Neural cell (in vitro differentiated cells): Measurements from ENCODE around the gene HIPK2. TPM values are rescaled to one million over a fixed set of nuclear protein-coding genes. Genes with fewer than 3 reads are reported as not detected.

Source experiments
- H2AFZ ChIP-seq: fragments of 200-600, 300-800 bp; sonication (generic), shearing (Covaris generic); 2 replicates; pipeline ENCODE4 v1.6.0; 2014; ENCODE audit warnings: low read depth, mild to moderate bottlenecking, antibody characterized with exemption, low read length, moderate library complexity
- H3F3A ChIP-seq: fragments of 200-600 bp; shearing (Covaris generic); 2 replicates; pipeline ENCODE4 v1.6.1; 2016; ENCODE audit warnings: mild to moderate bottlenecking, moderate library complexity, mixed read lengths, antibody characterized with exemption, low read length; ENCODE audit not compliant: insufficient read depth, poor library complexity, severe bottlenecking
- H3K27ac ChIP-seq: fragments of 200-600, 300-800 bp; sonication (generic), shearing (Covaris generic); 2 replicates; pipeline ENCODE4 v1.5.1; 2014; ENCODE audit warnings: mild to moderate bottlenecking, low read length, moderate library complexity
- H3K27me3 ChIP-seq: fragments of 300-800, 200-600 bp; sonication (generic), shearing (Covaris generic); 2 replicates; pipeline ENCODE4 v1.6.0; 2014; ENCODE audit warnings: mild to moderate bottlenecking, low read depth, low read length, moderate library complexity; ENCODE audit not compliant: insufficient read depth
- H3K36me3 ChIP-seq: fragments of 300-800, 200-600 bp; sonication (generic), shearing (Covaris generic); 2 replicates; pipeline ENCODE4 v1.5.1; 2014; ENCODE audit warnings: mild to moderate bottlenecking, antibody characterized with exemption, low read length, moderate library complexity; ENCODE audit not compliant: insufficient read depth
- H3K4me2 ChIP-seq: fragments of 300-800, 200-600 bp; sonication (generic), shearing (Covaris generic); 2 replicates; pipeline ENCODE4 v1.6.0; 2014; ENCODE audit warnings: mild to moderate bottlenecking, low read length
- H3K4me3 ChIP-seq: fragments of 300-800, 200-600 bp; sonication (generic), shearing (Covaris generic); 2 replicates; pipeline ENCODE4 v1.5.1; 2014; ENCODE audit warnings: mild to moderate bottlenecking, low read length, moderate library complexity
- H3K79me2 ChIP-seq: fragments of 200-600 bp; shearing (Covaris generic); replicated peaks from 2 replicates; pipeline ENCODE4 v1.6.0; 2014; ENCODE audit warnings: mild to moderate bottlenecking, low read length, moderate library complexity; ENCODE audit not compliant: insufficient read depth
- H3K9ac ChIP-seq: fragments of 300-800, 200-600 bp; sonication (generic), shearing (Covaris generic); 2 replicates; pipeline ENCODE4 v1.6.1; 2016; ENCODE audit warnings: mild to moderate bottlenecking, low read length, mixed read lengths
- H3K9me2 ChIP-seq: fragments of 200-600 bp; shearing (Covaris generic); 2 replicates; pipeline ENCODE4 v1.6.1; 2016; ENCODE audit warnings: mild to moderate bottlenecking, low read length, mixed read lengths; ENCODE audit not compliant: insufficient read depth
- H3K9me3 ChIP-seq: fragments of 200-600, 300-800 bp; sonication (generic), shearing (Covaris generic); 2 replicates; pipeline ENCODE4 v1.6.1; 2016; ENCODE audit warnings: mild to moderate bottlenecking, mixed run types, low read length, moderate library complexity, mixed read lengths
- H4K20me1 ChIP-seq: fragments of 200-600 bp; shearing (Covaris generic); 2 replicates; pipeline ENCODE4 v1.6.1; 2016; ENCODE audit warnings: mild to moderate bottlenecking, mixed run types; ENCODE audit not compliant: insufficient read depth
- EP300 ChIP-seq: fragments of 450-650 bp; conservative IDR thresholded peaks from 2 replicates; pipeline ENCODE4 v1.6.1; 2014; ENCODE audit warnings: antibody characterized with exemption, mild to moderate bottlenecking, moderate library complexity; ENCODE audit not compliant: poor library complexity, severe bottlenecking
- EZH2 ChIP-seq: fragments of 200-600, 300-800 bp; shearing (Covaris generic), sonication (generic); IDR thresholded peaks from 2 replicates; pipeline ENCODE4 v1.6.1; 2014; ENCODE audit warnings: antibody characterized with exemption, low read length, borderline replicate concordance, mild to moderate bottlenecking; ENCODE audit not compliant: insufficient read depth, poor library complexity, severe bottlenecking
- MXI1 ChIP-seq: fragments of 450-650 bp; conservative IDR thresholded peaks from 2 replicates; pipeline ENCODE4 v1.6.1; 2014; ENCODE audit warnings: antibody characterized with exemption, mild to moderate bottlenecking; ENCODE audit not compliant: poor library complexity, severe bottlenecking
- POLR2AphosphoS5 ChIP-seq: IDR thresholded peaks from 2 replicates; pipeline ENCODE4 v1.6.1; 2012
- RAD21 ChIP-seq: fragments of 450-650 bp; conservative IDR thresholded peaks from 2 replicates; pipeline ENCODE4 v1.6.1; 2014; ENCODE audit warnings: antibody characterized with exemption, mild to moderate bottlenecking, moderate library complexity
- SMC3 ChIP-seq: fragments of 450-650 bp; conservative IDR thresholded peaks from 2 replicates; pipeline ENCODE4 v1.6.1; 2014; ENCODE audit warnings: antibody characterized with exemption, mild to moderate bottlenecking, moderate library complexity; ENCODE audit not compliant: poor library complexity
- TAF1 ChIP-seq: IDR thresholded peaks from 2 replicates; pipeline ENCODE4 v1.6.1; 2012; ENCODE audit warnings: low read depth
- polyA plus RNA-seq: library from polyadenylated mRNA; depleted of rRNA; stranded (reverse); fragments of >200 nt; gene quantifications from 2 replicates; pipeline ENCODE4 v1.2.3, GENCODE V29; 2014
- TF ChIP-seq, protein P1 (sequence below): IDR thresholded peaks from 2 replicates; pipeline ENCODE4 v1.6.1; 2012; ENCODE audit warnings: borderline replicate concordance
- TF ChIP-seq, protein P2 (sequence below): fragments of 450-650 bp; IDR thresholded peaks from 2 replicates; pipeline ENCODE4 v1.5.1; 2014; ENCODE audit warnings: antibody characterized with exemption, mild to moderate bottlenecking, moderate library complexity; ENCODE audit not compliant: poor library complexity, severe bottlenecking

HIPK2 gene
- polyA plus RNA-seq, 1 donor from 2014 or later = 8.5 TPM

DNA sequence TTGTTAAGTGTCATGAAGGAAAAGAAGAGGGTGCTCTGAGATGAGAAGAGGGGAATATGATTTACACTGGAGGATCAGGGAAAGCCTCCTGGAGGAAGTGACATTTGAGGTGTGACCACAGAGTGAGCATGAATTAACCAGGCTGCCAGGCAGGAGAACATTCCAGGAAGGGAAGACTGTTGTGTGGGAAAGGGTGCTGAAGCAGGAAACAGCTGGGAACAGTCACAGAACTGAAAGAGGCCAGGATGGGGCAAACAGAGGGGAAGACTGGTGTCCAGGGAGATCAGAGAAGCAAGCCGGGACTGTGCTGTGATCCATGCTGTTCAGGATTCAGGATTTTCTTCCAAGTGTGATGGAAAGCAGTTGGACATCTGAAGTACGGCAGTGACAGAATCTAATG is 14.9 kb downstream of the HIPK2 start:
- H3K79me2 ChIP-seq = peaks cover 83% of the 10 kb centered on the region
- H3K9me3 ChIP-seq = no peaks in the 10 kb centered on the region
- no peaks in the 10 kb centered on the region for H3K27me3 ChIP-seq
- H3K4me3 ChIP-seq = no peak overlapping the region
- no peak overlapping the region for H3K27ac ChIP-seq
- H3K9me2 ChIP-seq = no peaks in the 10 kb centered on the region
- no peak overlapping the region for H3K4me2 ChIP-seq
- no peaks in the 10 kb centered on the region for H4K20me1 ChIP-seq
- no peaks in the 10 kb centered on the region for H3K36me3 ChIP-seq
- TF ChIP-seq, protein P1, sequence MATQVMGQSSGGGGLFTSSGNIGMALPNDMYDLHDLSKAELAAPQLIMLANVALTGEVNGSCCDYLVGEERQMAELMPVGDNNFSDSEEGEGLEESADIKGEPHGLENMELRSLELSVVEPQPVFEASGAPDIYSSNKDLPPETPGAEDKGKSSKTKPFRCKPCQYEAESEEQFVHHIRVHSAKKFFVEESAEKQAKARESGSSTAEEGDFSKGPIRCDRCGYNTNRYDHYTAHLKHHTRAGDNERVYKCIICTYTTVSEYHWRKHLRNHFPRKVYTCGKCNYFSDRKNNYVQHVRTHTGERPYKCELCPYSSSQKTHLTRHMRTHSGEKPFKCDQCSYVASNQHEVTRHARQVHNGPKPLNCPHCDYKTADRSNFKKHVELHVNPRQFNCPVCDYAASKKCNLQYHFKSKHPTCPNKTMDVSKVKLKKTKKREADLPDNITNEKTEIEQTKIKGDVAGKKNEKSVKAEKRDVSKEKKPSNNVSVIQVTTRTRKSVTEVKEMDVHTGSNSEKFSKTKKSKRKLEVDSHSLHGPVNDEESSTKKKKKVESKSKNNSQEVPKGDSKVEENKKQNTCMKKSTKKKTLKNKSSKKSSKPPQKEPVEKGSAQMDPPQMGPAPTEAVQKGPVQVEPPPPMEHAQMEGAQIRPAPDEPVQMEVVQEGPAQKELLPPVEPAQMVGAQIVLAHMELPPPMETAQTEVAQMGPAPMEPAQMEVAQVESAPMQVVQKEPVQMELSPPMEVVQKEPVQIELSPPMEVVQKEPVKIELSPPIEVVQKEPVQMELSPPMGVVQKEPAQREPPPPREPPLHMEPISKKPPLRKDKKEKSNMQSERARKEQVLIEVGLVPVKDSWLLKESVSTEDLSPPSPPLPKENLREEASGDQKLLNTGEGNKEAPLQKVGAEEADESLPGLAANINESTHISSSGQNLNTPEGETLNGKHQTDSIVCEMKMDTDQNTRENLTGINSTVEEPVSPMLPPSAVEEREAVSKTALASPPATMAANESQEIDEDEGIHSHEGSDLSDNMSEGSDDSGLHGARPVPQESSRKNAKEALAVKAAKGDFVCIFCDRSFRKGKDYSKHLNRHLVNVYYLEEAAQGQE = no peak
- TF ChIP-seq SMC3 = no peak
- no peak for TF ChIP-seq EZH2
- TF ChIP-seq RAD21 = no peak
- TF ChIP-seq EP300 = no peak
- TF ChIP-seq POLR2AphosphoS5 = no peak
- no peak for TF ChIP-seq MXI1
- H2AFZ ChIP-seq = no peak overlapping the region
- no peak overlapping the region for H3K9ac ChIP-seq
- H3F3A ChIP-seq = no peaks in the 10 kb centered on the region

DNA sequence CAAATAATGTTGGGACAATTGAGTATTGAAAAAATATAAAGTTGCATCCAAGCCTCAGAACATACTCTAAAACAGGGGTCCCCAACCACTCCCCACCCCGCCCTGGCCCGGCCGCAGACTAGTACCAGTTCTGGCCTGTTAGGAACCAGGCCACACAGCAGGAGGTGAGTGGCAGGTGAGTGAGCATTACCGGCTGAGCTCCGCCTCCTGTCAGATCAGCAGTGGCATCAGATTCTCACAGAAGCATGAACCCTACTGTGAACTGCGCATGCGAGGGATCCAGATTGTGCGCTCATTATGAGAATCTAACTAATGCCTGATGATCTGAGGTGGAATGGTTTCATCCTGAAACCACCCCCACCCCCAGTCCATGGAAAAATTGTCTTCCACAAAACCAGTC is 19.4 kb downstream of the HIPK2 start:
- H3K4me3 ChIP-seq = no peak overlapping the region
- no peaks in the 10 kb centered on the region for H3K9me3 ChIP-seq
- no peak for TF ChIP-seq POLR2AphosphoS5
- no peak overlapping the region for H3K9ac ChIP-seq
- no peak overlapping the region for H2AFZ ChIP-seq
- H3K9me2 ChIP-seq = no peaks in the 10 kb centered on the region
- H3K36me3 ChIP-seq = no peaks in the 10 kb centered on the region
- no peak overlapping the region for H3K27ac ChIP-seq
- no peaks in the 10 kb centered on the region for H3K27me3 ChIP-seq
- H4K20me1 ChIP-seq = no peaks in the 10 kb centered on the region
- no peaks in the 10 kb centered on the region for H3F3A ChIP-seq
- H3K4me2 ChIP-seq = no peak overlapping the region
- H3K79me2 ChIP-seq = peaks cover 83% of the 10 kb centered on the region

DNA sequence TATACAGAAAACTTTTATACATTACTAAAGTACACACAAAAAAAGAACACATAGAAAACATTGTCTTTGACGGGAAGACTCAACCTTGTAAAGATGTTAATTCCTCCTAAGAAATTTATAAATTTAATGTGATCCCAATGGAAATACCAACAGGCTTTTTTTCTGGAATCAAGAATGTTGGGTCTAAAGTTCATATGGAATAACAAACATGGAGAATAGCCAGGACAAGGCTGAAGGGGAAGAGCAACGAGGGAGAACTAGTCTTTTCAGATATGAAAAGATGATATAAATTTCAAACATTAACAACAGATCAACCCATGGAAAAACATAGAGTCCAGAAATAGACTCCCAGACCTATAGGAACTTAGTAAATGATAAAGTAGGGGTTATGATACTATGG is 19.8 kb downstream of the HIPK2 start:
- no peaks in the 10 kb centered on the region for H3K36me3 ChIP-seq
- H4K20me1 ChIP-seq = no peaks in the 10 kb centered on the region
- H3K9me3 ChIP-seq = no peaks in the 10 kb centered on the region
- no peak overlapping the region for H3K4me3 ChIP-seq
- TF ChIP-seq EP300 (no peak), MXI1 (no peak), SMC3 (no peak), EZH2 (no peak), TAF1 (no peak), POLR2AphosphoS5 (no peak), RAD21 (no peak)
- TF ChIP-seq, protein P1 = no peak
- TF ChIP-seq, protein P2, sequence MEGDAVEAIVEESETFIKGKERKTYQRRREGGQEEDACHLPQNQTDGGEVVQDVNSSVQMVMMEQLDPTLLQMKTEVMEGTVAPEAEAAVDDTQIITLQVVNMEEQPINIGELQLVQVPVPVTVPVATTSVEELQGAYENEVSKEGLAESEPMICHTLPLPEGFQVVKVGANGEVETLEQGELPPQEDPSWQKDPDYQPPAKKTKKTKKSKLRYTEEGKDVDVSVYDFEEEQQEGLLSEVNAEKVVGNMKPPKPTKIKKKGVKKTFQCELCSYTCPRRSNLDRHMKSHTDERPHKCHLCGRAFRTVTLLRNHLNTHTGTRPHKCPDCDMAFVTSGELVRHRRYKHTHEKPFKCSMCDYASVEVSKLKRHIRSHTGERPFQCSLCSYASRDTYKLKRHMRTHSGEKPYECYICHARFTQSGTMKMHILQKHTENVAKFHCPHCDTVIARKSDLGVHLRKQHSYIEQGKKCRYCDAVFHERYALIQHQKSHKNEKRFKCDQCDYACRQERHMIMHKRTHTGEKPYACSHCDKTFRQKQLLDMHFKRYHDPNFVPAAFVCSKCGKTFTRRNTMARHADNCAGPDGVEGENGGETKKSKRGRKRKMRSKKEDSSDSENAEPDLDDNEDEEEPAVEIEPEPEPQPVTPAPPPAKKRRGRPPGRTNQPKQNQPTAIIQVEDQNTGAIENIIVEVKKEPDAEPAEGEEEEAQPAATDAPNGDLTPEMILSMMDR = no peak
- H3F3A ChIP-seq = no peaks in the 10 kb centered on the region
- H3K9ac ChIP-seq = no peak overlapping the region
- no peak overlapping the region for H3K4me2 ChIP-seq
- H3K27ac ChIP-seq = no peak overlapping the region
- no peaks in the 10 kb centered on the region for H3K9me2 ChIP-seq
- H3K79me2 ChIP-seq = peaks cover 84% of the 10 kb centered on the region
- no peaks in the 10 kb centered on the region for H3K27me3 ChIP-seq
- H2AFZ ChIP-seq = no peak overlapping the region
